ES-I3 (cell line): ENCODE data around the gene SEC24D.

Source experiments
- H3K36me3 ChIP-seq: 2 replicates; pipeline ENCODE4 v1.6.1; 2013; ENCODE audit warnings: mild to moderate bottlenecking, low read length, control low read depth, moderate library complexity; ENCODE audit not compliant: insufficient read depth
- H3K4me1 ChIP-seq: 2 replicates; pipeline ENCODE4 v1.6.1; 2013; ENCODE audit warnings: mild to moderate bottlenecking, control low read depth, low read length; ENCODE audit not compliant: insufficient read depth
- H3K9ac ChIP-seq: 2 replicates; pipeline ENCODE4 v1.6.1; 2013; ENCODE audit warnings: low read depth, mild to moderate bottlenecking, low read length, moderate library complexity
- H3K9me3 ChIP-seq: 2 replicates; pipeline ENCODE4 v1.6.1; 2013; ENCODE audit warnings: mild to moderate bottlenecking, low read length, moderate library complexity; ENCODE audit not compliant: control insufficient read depth, insufficient read depth

SEC24D gene

DNA sequence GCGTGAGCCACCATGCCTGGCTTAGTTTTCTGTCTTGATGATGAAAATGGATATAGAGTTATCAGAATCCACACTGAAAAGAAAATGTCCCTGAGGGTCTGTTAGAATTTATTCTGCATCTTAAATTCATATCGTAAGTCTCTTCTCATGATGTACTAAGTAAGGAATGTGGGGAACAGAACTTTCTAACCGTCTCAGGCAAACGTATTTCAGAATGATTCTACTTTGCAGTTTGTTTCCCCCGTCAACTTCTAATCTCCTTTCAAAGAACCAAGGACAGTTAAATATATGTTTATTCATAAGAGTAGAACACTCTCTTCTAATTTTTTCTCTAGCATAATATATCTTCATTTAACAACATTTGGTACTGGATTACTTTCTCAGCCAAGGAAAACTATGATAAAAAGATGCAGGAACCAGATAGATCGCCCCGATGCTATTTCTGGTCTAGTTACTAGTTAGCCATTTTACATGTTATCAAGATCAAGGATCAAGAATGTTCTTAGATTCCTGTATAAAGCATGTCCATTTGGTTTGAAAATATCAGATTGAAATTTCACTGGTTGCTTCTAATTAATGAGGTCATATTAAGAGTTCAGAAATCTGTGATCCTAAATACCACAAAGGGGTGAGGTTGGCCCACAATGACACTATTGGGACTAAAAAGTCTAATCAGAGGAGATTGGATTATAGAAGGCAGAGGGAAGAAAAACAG is 101.3 kb downstream of the SEC24D start:
- peaks cover 14% of the 10 kb centered on the region for H3K36me3 ChIP-seq
- H3K9me3 ChIP-seq, result no peaks in the 10 kb centered on the region
- no peak overlapping the region for H3K9ac ChIP-seq
- no peaks in the 10 kb centered on the region; the same call in 1 of the 2 replicates for H3K4me1 ChIP-seq

DNA sequence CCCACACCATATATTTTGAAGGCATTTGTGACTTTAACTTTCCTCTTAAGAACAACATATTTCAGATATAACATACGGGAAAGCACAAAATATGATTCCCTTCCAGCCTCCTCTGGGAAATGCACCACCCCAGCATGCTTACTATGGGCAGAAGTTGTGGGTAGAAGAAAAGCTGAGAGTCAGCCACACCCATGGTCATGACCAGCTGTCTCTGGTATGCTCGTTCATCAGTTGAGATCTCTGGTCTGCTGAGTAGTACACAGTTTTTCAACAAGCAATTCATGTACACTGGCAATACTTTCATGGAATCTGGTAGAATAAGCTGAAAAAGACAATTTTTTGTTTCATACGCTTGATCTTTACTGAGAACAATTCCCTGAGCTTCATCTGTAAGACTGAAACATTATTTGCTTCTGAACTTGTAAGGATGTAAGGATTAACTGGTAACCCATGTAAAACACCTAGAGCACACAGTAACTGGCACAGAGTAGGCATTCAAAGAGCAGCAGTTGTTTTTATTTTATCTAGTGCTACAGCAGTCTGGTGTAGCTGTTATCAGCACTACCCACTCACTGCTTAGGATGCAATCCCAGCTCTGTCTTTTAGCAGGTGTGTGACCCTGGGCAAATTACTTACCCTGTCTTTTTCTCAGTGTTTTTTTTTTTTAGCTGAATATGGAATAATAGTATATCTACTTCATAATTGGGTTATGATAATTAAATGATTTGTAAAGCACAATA is 103.2 kb downstream of the SEC24D start:
- H3K36me3 ChIP-seq, result peaks cover 5% of the 10 kb centered on the region
- H3K9ac ChIP-seq, result no peak overlapping the region
- H3K4me1 ChIP-seq, result no peaks in the 10 kb centered on the region
- no peaks in the 10 kb centered on the region for H3K9me3 ChIP-seq

DNA sequence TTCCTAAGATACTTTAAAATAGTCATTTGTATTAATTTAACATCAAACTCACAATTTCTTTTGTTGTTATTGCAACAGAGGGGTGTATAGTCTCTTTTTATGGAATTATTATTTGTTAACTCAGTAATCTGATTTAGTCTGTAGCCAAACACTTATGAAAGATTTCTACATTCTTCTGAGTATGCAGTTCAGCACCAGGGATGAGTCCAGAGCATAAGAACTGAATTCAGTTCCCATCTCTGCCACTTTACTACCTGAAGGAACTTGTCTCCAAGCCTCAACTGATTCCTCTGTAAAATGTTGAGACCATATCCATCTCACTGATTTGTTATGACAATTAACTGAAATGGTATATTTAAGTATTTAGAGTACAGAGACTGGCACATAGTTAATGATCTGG is 105.2 kb downstream of the SEC24D start:
- Histone ChIP-seq H3K36me3 (peaks cover 8% of the 10 kb centered on the region), H3K4me1 (no peaks in the 10 kb centered on the region), H3K9me3 (no peaks in the 10 kb centered on the region), H3K9ac (no peak overlapping the region)

DNA sequence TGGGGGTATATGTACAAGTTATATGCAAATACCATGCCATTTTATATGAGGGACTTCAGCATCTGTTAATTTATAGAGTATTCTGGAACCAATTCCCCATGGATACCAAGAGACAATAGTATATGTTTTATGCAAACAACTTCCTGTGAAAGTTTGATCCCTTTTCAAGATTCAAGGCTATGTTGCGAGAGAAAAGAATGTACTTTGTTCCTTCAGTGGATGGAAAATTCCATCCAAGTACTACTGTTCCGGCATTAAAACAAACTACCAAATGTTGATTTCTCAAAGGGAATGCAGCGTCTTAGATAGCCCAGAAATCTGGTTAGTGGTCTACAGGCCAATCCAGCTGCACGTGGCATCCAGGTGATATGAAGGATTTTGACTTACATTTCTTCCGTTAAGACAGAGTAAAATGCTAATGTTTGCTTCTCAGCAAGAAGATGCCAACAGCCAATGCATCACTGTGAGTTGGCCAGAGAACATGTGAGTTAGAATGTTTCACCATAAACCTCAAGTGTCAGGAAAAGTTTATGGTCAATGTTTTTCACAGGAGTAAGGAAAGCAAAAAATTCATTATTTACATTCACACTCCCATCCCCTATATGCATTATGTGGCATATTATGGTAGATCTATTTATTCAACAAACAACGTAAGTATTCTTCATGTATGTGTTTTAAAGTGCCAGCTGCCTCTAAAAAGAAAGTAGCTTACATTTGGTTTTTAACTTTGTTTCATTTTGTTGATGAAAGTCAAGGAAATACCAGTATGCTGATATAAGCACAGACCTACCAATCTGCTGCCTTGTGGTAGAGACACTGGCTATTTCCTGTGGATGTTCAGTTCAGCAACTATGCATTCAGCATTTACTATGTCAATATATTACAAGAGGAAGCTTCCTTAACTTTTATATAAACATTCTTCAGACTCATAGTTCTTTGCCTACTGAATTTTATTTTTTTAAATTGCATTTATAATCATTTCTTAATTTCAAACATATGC is 106.3 kb downstream of the SEC24D start:
- Histone ChIP-seq H3K36me3 (peaks cover 11% of the 10 kb centered on the region), H3K4me1 (no peaks in the 10 kb centered on the region), H3K9me3 (no peaks in the 10 kb centered on the region), H3K9ac (no peak overlapping the region)

DNA sequence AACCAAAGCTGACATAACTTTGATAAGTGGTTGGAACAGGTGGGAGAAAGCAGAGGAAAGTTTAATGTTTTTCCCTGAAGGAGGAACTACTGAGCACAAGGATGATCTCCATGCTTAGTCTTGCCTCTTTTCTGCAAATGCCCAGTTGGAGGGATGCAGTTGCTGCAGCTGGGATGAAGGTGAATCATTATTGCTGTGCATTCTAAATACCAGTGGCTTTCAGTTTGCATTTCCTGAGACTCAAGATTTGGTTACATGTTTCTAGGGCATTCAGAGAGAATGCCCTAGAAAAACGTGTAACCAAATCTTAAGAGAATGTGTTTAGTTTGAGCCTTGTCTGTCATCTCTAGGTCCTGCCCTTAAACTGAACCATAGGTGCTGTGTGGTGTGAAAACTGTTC is 108.6 kb downstream of the SEC24D start:
- peaks cover 11% of the 10 kb centered on the region for H3K36me3 ChIP-seq
- H3K9me3 ChIP-seq, result no peaks in the 10 kb centered on the region
- peaks cover 7% of the 10 kb centered on the region; the same call in 1 of the 2 replicates for H3K4me1 ChIP-seq
- no peak overlapping the region for H3K9ac ChIP-seq

DNA sequence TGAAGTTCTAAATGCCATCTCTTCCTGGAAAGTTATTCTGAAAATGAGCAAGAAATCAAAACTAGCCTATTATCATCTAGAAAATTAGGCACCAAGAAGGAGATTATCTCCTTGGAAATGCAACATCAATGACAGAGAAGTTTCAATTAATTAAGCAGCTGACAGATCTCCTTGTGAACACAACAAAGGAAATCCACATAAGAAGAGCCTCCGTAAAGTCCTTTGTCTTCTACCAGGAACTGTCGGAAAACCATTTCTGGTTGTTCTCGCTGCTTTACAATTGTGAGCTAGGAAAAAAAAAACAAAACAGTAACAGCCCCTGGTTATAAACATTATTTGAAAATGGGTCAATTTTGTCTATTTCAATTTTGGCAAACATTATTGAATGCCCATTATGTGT is 112.6 kb downstream of the SEC24D start:
- H3K9ac ChIP-seq, result no peak overlapping the region
- H3K4me1 ChIP-seq, result peaks cover 7% of the 10 kb centered on the region; the same call in 1 of the 2 replicates
- peaks cover 8% of the 10 kb centered on the region; the same call in 1 of the 2 replicates for H3K36me3 ChIP-seq
- no peaks in the 10 kb centered on the region for H3K9me3 ChIP-seq

DNA sequence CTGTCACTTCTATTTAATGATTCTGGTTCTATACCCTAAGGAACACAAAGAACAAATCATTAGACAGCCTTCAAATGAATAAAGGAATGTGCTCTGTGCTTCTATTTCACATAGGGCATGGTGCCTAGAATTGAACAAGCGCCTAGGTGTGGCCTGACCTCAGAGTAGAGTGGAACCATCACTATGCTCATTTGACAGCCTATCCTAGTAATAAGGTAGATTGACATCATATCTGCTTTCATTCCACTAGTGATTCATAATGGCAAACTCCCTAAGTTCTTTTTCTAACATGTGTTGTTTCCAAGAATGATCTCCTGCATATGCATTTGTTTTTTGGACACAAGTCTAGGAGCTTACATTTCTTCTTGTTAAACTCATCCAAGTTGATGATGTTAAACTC is 114.2 kb downstream of the SEC24D start:
- Histone ChIP-seq H3K9ac (no peak overlapping the region), H3K4me1 (peaks cover 7% of the 10 kb centered on the region; the same call in 1 of the 2 replicates), H3K9me3 (no peaks in the 10 kb centered on the region), H3K36me3 (peaks cover 4% of the 10 kb centered on the region; the same call in 1 of the 2 replicates)

DNA sequence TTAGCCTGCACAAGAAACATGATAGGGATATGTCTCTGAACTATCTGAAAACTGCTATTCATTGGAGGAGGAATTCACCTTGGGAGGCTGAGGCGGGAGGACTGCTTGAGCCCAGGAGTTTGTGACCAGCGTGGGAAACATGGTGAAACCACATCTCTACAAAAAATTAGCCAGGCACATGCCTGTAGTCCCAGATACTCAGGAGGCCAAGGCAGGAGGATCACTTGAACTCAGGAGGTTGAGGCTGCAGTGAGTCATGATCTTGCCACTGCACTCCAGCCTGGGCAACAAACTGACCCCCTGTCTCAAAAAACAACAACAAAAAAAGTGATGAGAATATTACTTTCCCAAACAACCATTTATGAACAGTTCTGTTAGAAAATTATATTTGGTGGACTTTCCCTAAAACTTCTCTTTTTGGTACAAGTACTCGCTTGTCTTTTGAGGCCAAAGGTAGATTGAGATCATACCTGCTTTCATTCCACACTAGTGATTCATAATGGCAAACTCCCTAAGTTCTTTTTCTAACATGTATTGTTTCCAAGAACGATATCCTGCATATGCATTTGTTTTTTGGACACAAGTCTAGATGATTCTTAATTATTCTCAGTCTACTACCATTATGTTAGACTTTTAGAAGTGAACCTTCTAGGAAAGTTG is 117.3 kb downstream of the SEC24D start:
- H3K4me1 ChIP-seq, result peaks cover 2% of the 10 kb centered on the region; the same call in 1 of the 2 replicates
- H3K9me3 ChIP-seq, result no peaks in the 10 kb centered on the region
- H3K9ac ChIP-seq, result no peak overlapping the region
- H3K36me3 ChIP-seq, result no peaks in the 10 kb centered on the region; the same call in 1 of the 2 replicates

DNA sequence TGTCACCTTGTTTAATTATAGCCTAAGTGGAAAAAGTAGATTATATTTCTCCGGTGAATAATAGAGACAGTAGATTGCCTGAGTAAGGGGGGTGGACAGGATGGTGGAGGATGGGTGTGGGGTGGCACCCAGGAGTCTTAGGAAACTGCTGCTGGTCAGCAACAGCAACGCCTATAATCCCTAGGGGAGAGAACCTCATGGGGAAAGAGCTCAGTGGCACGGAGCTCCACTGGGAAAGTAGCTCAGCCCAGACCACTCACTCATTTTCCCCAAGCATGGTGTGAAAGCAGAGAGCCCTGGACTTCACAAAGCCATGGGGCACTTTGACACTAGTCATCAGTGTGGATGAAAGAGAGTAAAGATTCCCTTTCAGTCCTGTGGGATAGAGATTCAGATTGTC is 119.6 kb downstream of the SEC24D start:
- Histone ChIP-seq H3K9ac (no peak overlapping the region), H3K9me3 (no peaks in the 10 kb centered on the region), H3K4me1 (no peaks in the 10 kb centered on the region), H3K36me3 (no peaks in the 10 kb centered on the region; the same call in 1 of the 2 replicates)

DNA sequence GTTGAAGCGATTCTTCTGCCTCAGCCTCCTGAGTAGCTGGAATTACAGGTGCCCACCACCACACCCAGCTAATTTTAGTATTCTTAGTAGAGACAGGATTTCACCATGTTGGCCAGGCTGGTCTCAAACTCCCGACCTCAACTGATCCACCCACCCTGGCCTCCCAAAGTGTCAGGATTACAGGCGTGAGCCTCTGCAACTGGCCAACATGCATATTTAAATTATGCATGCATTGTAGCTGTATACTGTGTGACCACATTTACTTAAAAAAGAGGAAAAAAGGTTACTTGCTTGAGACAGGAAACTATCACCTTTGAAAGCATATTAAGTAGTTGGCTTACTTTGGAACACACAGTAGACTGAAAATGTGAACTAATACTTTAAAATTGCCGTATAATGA is 121.2 kb downstream of the SEC24D start:
- Histone ChIP-seq H3K9ac (no peak overlapping the region), H3K36me3 (peaks cover 7% of the 10 kb centered on the region), H3K4me1 (no peaks in the 10 kb centered on the region), H3K9me3 (no peaks in the 10 kb centered on the region)

DNA sequence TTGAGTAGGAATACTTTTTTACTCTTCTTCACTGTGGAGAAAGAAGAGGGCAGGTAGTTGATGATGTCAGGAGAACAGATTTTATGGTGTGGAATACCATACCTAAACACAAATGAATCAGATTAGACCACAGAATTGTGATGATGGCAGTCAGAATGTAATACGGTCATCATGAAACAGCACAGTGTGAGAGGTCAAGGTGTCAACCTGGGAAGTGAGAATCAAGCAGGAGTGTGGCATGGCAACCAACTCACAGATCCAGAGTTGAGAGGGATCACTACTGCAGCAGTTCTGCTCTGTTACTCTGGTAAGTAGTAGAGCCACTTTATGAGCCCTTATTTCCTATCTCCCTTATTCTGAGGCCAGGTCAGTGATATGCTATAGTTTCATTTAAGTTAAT is 123.1 kb downstream of the SEC24D start:
- H3K4me1 ChIP-seq, result no peaks in the 10 kb centered on the region
- H3K9ac ChIP-seq, result no peak overlapping the region
- H3K9me3 ChIP-seq, result no peaks in the 10 kb centered on the region
- H3K36me3 ChIP-seq, result peaks cover 7% of the 10 kb centered on the region

DNA sequence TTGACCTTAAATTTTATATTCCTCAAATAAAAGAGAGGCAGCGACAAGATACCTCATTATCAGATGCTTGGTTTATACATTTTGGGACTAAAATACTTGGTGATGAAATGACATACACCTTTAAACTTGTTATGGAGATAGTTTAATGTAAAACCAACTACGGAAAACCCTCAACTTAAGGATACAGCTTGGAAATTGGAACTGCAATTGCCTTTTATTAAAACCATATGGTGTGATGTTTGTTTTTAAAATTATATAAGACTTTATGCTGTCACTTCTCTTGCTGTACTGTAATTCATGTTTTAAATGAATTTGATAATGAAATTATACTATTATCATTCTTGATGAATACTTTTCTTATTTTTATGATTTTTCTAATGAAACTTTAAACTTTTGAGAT is 124.9 kb downstream of the SEC24D start:
- no peak overlapping the region for H3K9ac ChIP-seq
- H3K4me1 ChIP-seq, result no peaks in the 10 kb centered on the region
- no peaks in the 10 kb centered on the region for H3K9me3 ChIP-seq
- peaks cover 12% of the 10 kb centered on the region for H3K36me3 ChIP-seq

DNA sequence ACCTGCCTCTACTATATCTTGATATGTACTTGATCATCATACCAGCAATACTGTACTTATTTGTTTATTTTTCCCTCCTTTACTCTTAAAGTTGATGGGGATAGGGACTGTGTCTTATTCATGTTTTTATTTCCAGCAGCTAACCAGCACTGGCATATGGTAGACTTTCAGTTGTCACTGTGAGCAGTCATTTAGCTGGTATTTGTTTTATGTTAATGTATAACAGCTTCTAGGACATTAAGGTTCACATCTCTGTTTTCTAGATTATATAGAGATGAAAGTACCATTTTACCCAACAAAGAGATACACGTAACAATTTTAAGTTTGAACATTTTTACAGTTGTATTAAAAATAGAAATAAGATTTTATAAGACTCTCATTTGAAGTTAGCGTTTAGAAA is 132.8 kb downstream of the SEC24D start:
- Histone ChIP-seq H3K9me3 (no peaks in the 10 kb centered on the region), H3K36me3 (peaks cover 10% of the 10 kb centered on the region), H3K4me1 (no peaks in the 10 kb centered on the region), H3K9ac (no peak overlapping the region)
